GM18498 (cell line): ENCODE measurements around the gene SCAMP3.

ENCODE experiments used
- ATAC-seq: cut with Tn5 transposase; IDR thresholded peaks from one replicate; pipeline ENCODE4 v1.9.1; 2021; ENCODE audit warnings: mild to moderate bottlenecking, moderate library complexity; ENCODE audit not compliant: unreplicated experiment

SCAMP3 gene

GRCh38 chr1:155285631-155286044, 23.5 kb upstream of the SCAMP3 start:
- ATAC-seq = no peak

GRCh38 chr1:155285063-155285462, 22.9 kb upstream of the SCAMP3 start:
- ATAC-seq = no peak

GRCh38 chr1:155284476-155284875, 22.3 kb upstream of the SCAMP3 start:
- ATAC-seq = no peak

- no peak for ATAC-seq
Observed at GRCh38 chr1:155282488-155283091, 20.4 kb upstream of the SCAMP3 start.

- ATAC-seq = no peak
Observed at GRCh38 chr1:155279268-155279667, 17.1 kb upstream of the SCAMP3 start.

- ATAC-seq = no peak
Observed at GRCh38 chr1:155278689-155279160, 16.6 kb upstream of the SCAMP3 start.

- no peak for ATAC-seq
Observed at GRCh38 chr1:155277902-155278688, 15.9 kb upstream of the SCAMP3 start.

- peak; percentile 66 for ATAC-seq
Observed at GRCh38 chr1:155277070-155277901, 15.1 kb upstream of the SCAMP3 start, which contains the start of gene HCN3. TSS of gene HCN3 (plus strand) at chr1:155277463. CDS start at chr1:155277591, 128 bp downstream.

- ATAC-seq = peak; percentile 76
Observed at GRCh38 chr1:155273343-155274245, 11.4 kb upstream of the SCAMP3 start, which contains the start of gene CLK2. TSS of gene CLK2 (minus strand) at chr1:155273504. CDS start at chr1:155270977, 2,527 bp downstream.

GRCh38 chr1:155272466-155273342, 10.5 kb upstream of the SCAMP3 start:
- peak; percentile 40 for ATAC-seq

GRCh38 chr1:155269381-155269780, 7.2 kb upstream of the SCAMP3 start:
- ATAC-seq = no peak

GRCh38 chr1:155268630-155269029, 6.5 kb upstream of the SCAMP3 start:
- ATAC-seq = no peak

GRCh38 chr1:155267373-155267772, 5.2 kb upstream of the SCAMP3 start:
- ATAC-seq = no peak

GRCh38 chr1:155266553-155266952, 4.4 kb upstream of the SCAMP3 start:
- no peak for ATAC-seq

- ATAC-seq = no peak
Observed at GRCh38 chr1:155263067-155263466, 907 bp upstream of the SCAMP3 start.

- ATAC-seq = no peak
Observed at GRCh38 chr1:155261493-155261851, 688 bp downstream of the SCAMP3 start.

GRCh38 chr1:155260276-155260675, 1.9 kb downstream of the SCAMP3 start:
- no peak for ATAC-seq

- ATAC-seq = no peak
Observed at GRCh38 chr1:155256058-155256852, 5.9 kb downstream of the SCAMP3 start.
